ENCODE measurements around the gene PTPRG. TPM values are rescaled to one million over a fixed set of nuclear protein-coding genes. Genes with fewer than 3 reads are reported as not detected.

PTPRG gene
- total RNA-seq, 2 experiments from 2014 or later = 0.03 to 0.05 TPM

- POLR2A ChIA-PET = no interaction called here
Observed at GRCh38 chr3:61681636-61682035, 120.3 kb downstream of the PTPRG start.

GRCh38 chr3:61682671-61683548, 121.5 kb downstream of the PTPRG start:
- Mint-ChIP-seq H3K4me1 (ENCODE audit: low read depth) (no peaks in the 10 kb centered on the region), H3K27ac (no peak overlapping the region), H3K4me3 (no peak overlapping the region), H3K9me3 (no peaks in the 10 kb centered on the region), H3K27me3 (no peaks in the 10 kb centered on the region), H3K36me3 (ENCODE audit: low read depth) (no peaks in the 10 kb centered on the region)
- no peak for TF ChIP-seq CTCF (IDR thresholded peaks at IDR 0.05)
- DNase-seq (no peak), ATAC-seq (ENCODE audit: poor library complexity) (no peak)
- intact Hi-C loops (cut with DNase I, micrococcal nuclease) = no loop called here
- CTCF ChIA-PET = no interaction called here
- no peak overlapping the region for H3K27ac ChIP-seq (ENCODE audit: low read depth in 1 of 2, low read length in 2 of 2)
- H3K4me3 ChIP-seq (ENCODE audit: low read length) = no peak overlapping the region
- H3K27me3 ChIP-seq (ENCODE audit: control insufficient read depth in 1 of 2, insufficient read depth in 2 of 2, low read length in 2 of 2) = peaks cover 0 to 2% of the 10 kb centered on the region in 2 experiments
- POLR2A ChIA-PET = no interaction called here
- no peaks in the 10 kb centered on the region for H3K4me1 ChIP-seq (ENCODE audit: insufficient read depth, low read length)
- H3K9me3 ChIP-seq (ENCODE audit: control insufficient read depth in 1 of 2, insufficient read depth in 1 of 2, low read length in 2 of 2) = peaks cover 0 to 3% of the 10 kb centered on the region in 2 experiments
- no peaks in the 10 kb centered on the region for H3K36me3 ChIP-seq (ENCODE audit: insufficient read depth, low read length)

More at GRCh38 chr3:61681636-61682035, 120.3 kb downstream of the PTPRG start:
- H3K4me1 ChIP-seq (ENCODE audit: insufficient read depth, low read length) = no peaks in the 10 kb centered on the region
- CTCF ChIA-PET = no interaction called here
- H3K27me3 ChIP-seq (ENCODE audit: control insufficient read depth in 1 of 2, insufficient read depth in 2 of 2, low read length in 2 of 2) = peaks cover 0 to 2% of the 10 kb centered on the region in 2 experiments
- H3K27ac ChIP-seq (ENCODE audit: low read depth in 1 of 2, low read length in 2 of 2) = no peak overlapping the region
- H3K9me3 Mint-ChIP-seq = no peaks in the 10 kb centered on the region
- no peak overlapping the region for H3K4me3 Mint-ChIP-seq
- H3K27me3 Mint-ChIP-seq = no peaks in the 10 kb centered on the region
- H3K4me1 Mint-ChIP-seq (ENCODE audit: low read depth) = no peaks in the 10 kb centered on the region
- no peak for ATAC-seq (ENCODE audit: poor library complexity)
- no peak for TF ChIP-seq CTCF (IDR thresholded peaks at IDR 0.05)
- intact Hi-C loops (cut with DNase I, micrococcal nuclease) = no loop called here
- no peaks in the 10 kb centered on the region for H3K36me3 Mint-ChIP-seq (ENCODE audit: low read depth)
- H3K36me3 ChIP-seq (ENCODE audit: insufficient read depth, low read length) = no peaks in the 10 kb centered on the region
- peaks cover 0 to 3% of the 10 kb centered on the region in 2 experiments for H3K9me3 ChIP-seq (ENCODE audit: control insufficient read depth in 1 of 2, insufficient read depth in 1 of 2, low read length in 2 of 2)
- no peak overlapping the region for H3K27ac Mint-ChIP-seq
- no peak overlapping the region for H3K4me3 ChIP-seq (ENCODE audit: low read length)
- no peak for DNase-seq

- no peaks in the 10 kb centered on the region for H3K27me3 Mint-ChIP-seq
- H3K36me3 Mint-ChIP-seq (ENCODE audit: low read depth) = no peaks in the 10 kb centered on the region
- ChIA-PET CTCF (no interaction called here), POLR2A (no interaction called here)
- no peak overlapping the region for H3K27ac Mint-ChIP-seq
- no peaks in the 10 kb centered on the region for H3K9me3 Mint-ChIP-seq
- H3K27me3 ChIP-seq (ENCODE audit: control insufficient read depth in 1 of 2, insufficient read depth in 2 of 2, low read length in 2 of 2) = peaks cover 0 to 2% of the 10 kb centered on the region in 2 experiments
- no peaks in the 10 kb centered on the region for H3K36me3 ChIP-seq (ENCODE audit: insufficient read depth, low read length)
- H3K4me3 Mint-ChIP-seq = no peak overlapping the region
- no peak for TF ChIP-seq CTCF (IDR thresholded peaks at IDR 0.05)
- H3K4me3 ChIP-seq (ENCODE audit: low read length) = no peak overlapping the region
- DNase-seq (no peak), ATAC-seq (ENCODE audit: poor library complexity) (no peak)
- no peak overlapping the region for H3K27ac ChIP-seq (ENCODE audit: low read depth in 1 of 2, low read length in 2 of 2)
- no peaks in the 10 kb centered on the region for H3K4me1 Mint-ChIP-seq (ENCODE audit: low read depth)
- intact Hi-C loops (cut with DNase I, micrococcal nuclease) = no loop called here
- H3K9me3 ChIP-seq (ENCODE audit: control insufficient read depth in 1 of 2, insufficient read depth in 1 of 2, low read length in 2 of 2) = peaks cover 0 to 6% of the 10 kb centered on the region in 2 experiments
- no peaks in the 10 kb centered on the region for H3K4me1 ChIP-seq (ENCODE audit: insufficient read depth, low read length)
Observed at GRCh38 chr3:61683549-61684236, 122.3 kb downstream of the PTPRG start.

Measured in CD4-positive, alpha-beta T cell (primary cell).